MM.1S (cell line): Measurements from ENCODE around the gene DTYMK.

Source experiments
- DNase-seq: peaks from one replicate; pipeline ENCODE4 v3.0.0-alpha.2; 2015
- H2AFZ ChIP-seq: fragments of 300-600 bp; sonication (generic); 2 replicates; pipeline ENCODE4 v1.6.0; 2016; ENCODE audit warnings: antibody characterized with exemption, low read length
- H3F3A ChIP-seq: fragments of 300-600 bp; sonication (generic); 2 replicates; pipeline ENCODE4 v1.6.1; 2016; ENCODE audit warnings: mild to moderate bottlenecking, antibody characterized with exemption, low read length, moderate library complexity, mixed read lengths; ENCODE audit not compliant: insufficient read depth
- H3K27ac ChIP-seq: fragments of 300-600 bp; sonication (generic); 2 replicates; pipeline ENCODE4 v1.5.1; 2016; ENCODE audit warnings: mild to moderate bottlenecking, low read length
- H3K27me3 ChIP-seq: fragments of 300-600 bp; sonication (generic); replicated peaks from 2 replicates; pipeline ENCODE4 v1.6.0; 2016; ENCODE audit warnings: low read length; ENCODE audit not compliant: insufficient read depth
- H3K36me3 ChIP-seq: fragments of 300-600 bp; sonication (generic); replicated peaks from 2 replicates; pipeline ENCODE4 v1.6.1; 2016; ENCODE audit warnings: mild to moderate bottlenecking, low read length, mixed read lengths; ENCODE audit not compliant: insufficient read depth
- H3K4me1 ChIP-seq: fragments of 300-600 bp; sonication (generic); 2 replicates; pipeline ENCODE4 v1.6.1; 2016; ENCODE audit warnings: low read length, mixed read lengths
- H3K4me2 ChIP-seq: fragments of 300-600 bp; sonication (generic); 2 replicates; pipeline ENCODE4 v1.6.0; 2016; ENCODE audit warnings: low read depth, low read length
- H3K4me3 ChIP-seq: fragments of 300-600 bp; sonication (generic); 2 replicates; pipeline ENCODE4 v1.5.1; 2016; ENCODE audit warnings: low read length, mixed read lengths
- H3K79me2 ChIP-seq: fragments of 300-600 bp; sonication (generic); 2 replicates; pipeline ENCODE4 v1.6.1; 2016; ENCODE audit warnings: mixed run types, low read length, mixed read lengths
- H3K9ac ChIP-seq: fragments of 300-600 bp; sonication (generic); 2 replicates; pipeline ENCODE4 v1.6.1; 2016; ENCODE audit warnings: low read length, mixed read lengths
- H3K9me2 ChIP-seq: fragments of 300-600 bp; sonication (generic); replicated peaks from 2 replicates; pipeline ENCODE4 v1.6.1; 2016; ENCODE audit warnings: mild to moderate bottlenecking, low read length, mixed read lengths; ENCODE audit not compliant: insufficient read depth
- H3K9me3 ChIP-seq: fragments of 300-600 bp; sonication (generic); replicated peaks from 2 replicates; pipeline ENCODE4 v1.6.1; 2016; ENCODE audit warnings: mild to moderate bottlenecking, low read length, mixed read lengths; ENCODE audit not compliant: insufficient read depth
- H4K20me1 ChIP-seq: fragments of 300-600 bp; sonication (generic); 2 replicates; pipeline ENCODE4 v1.6.1; 2016; ENCODE audit warnings: mild to moderate bottlenecking, low read length, moderate library complexity, mixed read lengths; ENCODE audit not compliant: insufficient read depth
- CTCF ChIP-seq: fragments of 300-600 bp; sonication (generic); IDR thresholded peaks from 2 replicates; pipeline ENCODE4 v1.5.1; 2016; ENCODE audit warnings: antibody characterized with exemption, low read length, mixed read lengths
- EZH2 ChIP-seq: fragments of 300-600 bp; sonication (generic); optimal IDR thresholded peaks from 2 replicates; pipeline ENCODE3; 2017; ENCODE audit warnings: low read depth, mild to moderate bottlenecking, antibody characterized with exemption, low read length, mixed read lengths
- EZH2phosphoT487 ChIP-seq: fragments of 300-600 bp; sonication (generic); IDR thresholded peaks from 2 replicates; pipeline ENCODE4 v1.6.1; 2018; ENCODE audit warnings: antibody characterized with exemption, low read length

Gene DTYMK

GRCh38 chr2:241708879-241709278 lies 22.3 kb upstream of the DTYMK start:
- no peak for TF ChIP-seq CTCF
- no peak for TF ChIP-seq EZH2
- no peak overlapping the region for H3K27ac ChIP-seq
- no peaks in the 10 kb centered on the region for H4K20me1 ChIP-seq
- no peak overlapping the region for H2AFZ ChIP-seq
- no peak overlapping the region for H3K9ac ChIP-seq
- no peaks in the 10 kb centered on the region for H3K9me3 ChIP-seq
- no peaks in the 10 kb centered on the region for H3K36me3 ChIP-seq
- H3K79me2 ChIP-seq, result peaks cover 13% of the 10 kb centered on the region
- H3K4me1 ChIP-seq, result no peaks in the 10 kb centered on the region
- no peaks in the 10 kb centered on the region for H3K27me3 ChIP-seq
- no peak overlapping the region for H3K4me3 ChIP-seq
- no peaks in the 10 kb centered on the region for H3F3A ChIP-seq
- no peaks in the 10 kb centered on the region for H3K9me2 ChIP-seq
- no peak overlapping the region for H3K4me2 ChIP-seq
- DNase-seq, result no peak

- DNase-seq, result no peak
- H3F3A ChIP-seq, result no peaks in the 10 kb centered on the region
- no peaks in the 10 kb centered on the region for H3K9me2 ChIP-seq
- H3K4me2 ChIP-seq, result no peak overlapping the region
- H3K79me2 ChIP-seq, result peaks cover 28% of the 10 kb centered on the region
- no peaks in the 10 kb centered on the region for H3K27me3 ChIP-seq
- H3K9me3 ChIP-seq, result no peaks in the 10 kb centered on the region
- no peak overlapping the region for H3K27ac ChIP-seq
- no peaks in the 10 kb centered on the region for H4K20me1 ChIP-seq
- no peak overlapping the region for H2AFZ ChIP-seq
- TF ChIP-seq EZH2phosphoT487 (no peak), CTCF (no peak), EZH2 (no peak)
- H3K9ac ChIP-seq, result no peak overlapping the region
- H3K4me3 ChIP-seq, result no peak overlapping the region
- H3K36me3 ChIP-seq, result no peaks in the 10 kb centered on the region
- H3K4me1 ChIP-seq, result no peaks in the 10 kb centered on the region
These were observed 19.9 kb upstream of the DTYMK start for GRCh38 chr2:241706537-241706936.

- TF ChIP-seq EZH2phosphoT487, result no peak
- no peak for TF ChIP-seq CTCF
- no peak for TF ChIP-seq EZH2
- Histone ChIP-seq H3K9ac (peak overlapping the region; percentile 58), H3K27ac (peak overlapping the region; percentile 1; the same call in 1 of the 2 replicates), H3K4me3 (peak overlapping the region; percentile 67), H3K36me3 (no peaks in the 10 kb centered on the region), H3K9me3 (no peaks in the 10 kb centered on the region), H3K9me2 (no peaks in the 10 kb centered on the region), H3K79me2 (peaks cover 28% of the 10 kb centered on the region), H3K27me3 (no peaks in the 10 kb centered on the region), H4K20me1 (no peaks in the 10 kb centered on the region), H3K4me2 (peak overlapping the region; percentile 78), H2AFZ (no peak overlapping the region), H3F3A (no peaks in the 10 kb centered on the region), H3K4me1 (no peaks in the 10 kb centered on the region)
- no peak for DNase-seq
These were observed 16.5 kb upstream of the DTYMK start for GRCh38 chr2:241703032-241703604.
